HEK293 (cell line): ENCODE data around the gene KIF5B.

Source experiments
- ZEB2 ChIP-seq: fragments of 450-650 bp; formaldehyde crosslinking; IDR thresholded peaks from 2 replicates; pipeline ENCODE4 v1.5.1; 2016; ENCODE audit warnings: missing biosample characterization, missing genetic modification characterization
- TF ChIP-seq, protein P1 (sequence below): fragments of 450-650 bp; formaldehyde crosslinking; IDR thresholded peaks from 2 replicates; pipeline ENCODE4 v1.5.1; 2016; ENCODE audit warnings: missing biosample characterization, missing genetic modification characterization

DNA sequence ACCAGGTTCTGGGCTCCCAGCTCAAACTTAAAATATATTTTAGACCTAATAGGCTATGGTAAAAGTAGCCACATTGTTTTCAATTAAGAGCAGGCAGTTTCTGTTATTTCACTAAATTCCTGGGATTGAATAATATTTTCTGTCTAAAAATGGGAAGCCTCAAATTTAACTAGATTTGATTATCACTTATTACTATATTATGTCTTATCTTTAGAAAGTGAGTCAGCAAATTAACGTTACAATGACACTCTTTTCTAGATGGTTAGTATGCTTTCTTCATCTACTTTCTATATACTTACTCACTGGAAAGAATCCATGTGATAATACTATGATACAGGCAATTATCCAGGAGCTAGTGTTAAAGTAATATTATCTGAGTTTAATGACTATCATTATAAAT lies 27.5 kb downstream of the KIF5B start:
- TF ChIP-seq ZEB2 (tag by site-specific recombination) = no peak
- TF ChIP-seq, protein P1, sequence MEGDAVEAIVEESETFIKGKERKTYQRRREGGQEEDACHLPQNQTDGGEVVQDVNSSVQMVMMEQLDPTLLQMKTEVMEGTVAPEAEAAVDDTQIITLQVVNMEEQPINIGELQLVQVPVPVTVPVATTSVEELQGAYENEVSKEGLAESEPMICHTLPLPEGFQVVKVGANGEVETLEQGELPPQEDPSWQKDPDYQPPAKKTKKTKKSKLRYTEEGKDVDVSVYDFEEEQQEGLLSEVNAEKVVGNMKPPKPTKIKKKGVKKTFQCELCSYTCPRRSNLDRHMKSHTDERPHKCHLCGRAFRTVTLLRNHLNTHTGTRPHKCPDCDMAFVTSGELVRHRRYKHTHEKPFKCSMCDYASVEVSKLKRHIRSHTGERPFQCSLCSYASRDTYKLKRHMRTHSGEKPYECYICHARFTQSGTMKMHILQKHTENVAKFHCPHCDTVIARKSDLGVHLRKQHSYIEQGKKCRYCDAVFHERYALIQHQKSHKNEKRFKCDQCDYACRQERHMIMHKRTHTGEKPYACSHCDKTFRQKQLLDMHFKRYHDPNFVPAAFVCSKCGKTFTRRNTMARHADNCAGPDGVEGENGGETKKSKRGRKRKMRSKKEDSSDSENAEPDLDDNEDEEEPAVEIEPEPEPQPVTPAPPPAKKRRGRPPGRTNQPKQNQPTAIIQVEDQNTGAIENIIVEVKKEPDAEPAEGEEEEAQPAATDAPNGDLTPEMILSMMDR = no peak
